ENCODE data around the gene AP3B1. TPM values are rescaled to one million over a fixed set of nuclear protein-coding genes. Genes with fewer than 3 reads are reported as not detected.

AP3B1 gene
- total and polyA plus RNA-seq, 12 donors = 22.0 to 59.1 (median 34.3) TPM

GRCh38 chr5:78268356-78268755 lies 26.1 kb downstream of the AP3B1 start:
- DNase-seq = no peak
- intact Hi-C loops (cut with DNase I) = no loop called here
- H3K9me3 ChIP-seq (replicated peaks in 1 of 3) = no peaks in the 10 kb centered on the region
- peaks cover 0 to 11% of the 10 kb centered on the region in 2 donors for H3K4me1 ChIP-seq (replicated peaks in 1 of 2)
- H3K27me3 ChIP-seq = no peaks in the 10 kb centered on the region
- TF ChIP-seq CTCF (IDR thresholded peaks at IDR 0.05) = no peak
- H3K4me3 ChIP-seq = no peak overlapping the region
- peaks cover 0 to 7% of the 10 kb centered on the region in 2 donors for H3K36me3 ChIP-seq (replicated peaks in 1 of 2)
- WGBS, 4 donors = 62 to 66% (median 65%) methylated on average over 2 of the region's 2 CpGs
- no peak overlapping the region for H3K27ac ChIP-seq

- WGBS, 4 donors = 93 to 98% (median 96%) methylated on average over 2 of the region's 2 CpGs
- peaks cover 0 to 8% of the 10 kb centered on the region in 2 donors for H3K4me1 ChIP-seq (replicated peaks in 1 of 2)
- H3K27me3 ChIP-seq = no peaks in the 10 kb centered on the region
- TF ChIP-seq CTCF (IDR thresholded peaks at IDR 0.05) (no peak), POLR2A (IDR thresholded peaks at IDR 0.05) (no peak)
- no peak for DNase-seq
- H3K27ac ChIP-seq = no peak overlapping the region
- H3K4me3 ChIP-seq = no peak overlapping the region
- H3K36me3 ChIP-seq (replicated peaks in 1 of 2) = peaks cover 0 to 7% of the 10 kb centered on the region in 2 donors
- intact Hi-C loops (cut with DNase I) = no loop called here
- H3K9me3 ChIP-seq (replicated peaks in 1 of 3) = no peaks in the 10 kb centered on the region
Measured at GRCh38 chr5:78265163-78265562, 29.3 kb downstream of the AP3B1 start.

GRCh38 chr5:78264600-78264999 lies 29.9 kb downstream of the AP3B1 start:
- Histone ChIP-seq H3K36me3 (replicated peaks in 1 of 2) (peaks cover 0 to 7% of the 10 kb centered on the region in 2 donors), H3K4me3 (no peak overlapping the region), H3K27me3 (no peaks in the 10 kb centered on the region), H3K4me1 (replicated peaks in 1 of 2) (peaks cover 0 to 8% of the 10 kb centered on the region in 2 donors), H3K9me3 (replicated peaks in 1 of 3) (no peaks in the 10 kb centered on the region), H3K27ac (no peak overlapping the region)
- DNase-seq = no peak
- no peak for TF ChIP-seq CTCF (IDR thresholded peaks at IDR 0.05)
- TF ChIP-seq POLR2A (IDR thresholded peaks at IDR 0.05) = no peak
- intact Hi-C loops (cut with DNase I) = no loop called here
- WGBS, 4 donors = 88 to 97% (median 91%) methylated on average over 1 of the region's 1 CpG

GRCh38 chr5:78260771-78261170 lies 33.7 kb downstream of the AP3B1 start:
- H3K27ac ChIP-seq = no peak overlapping the region
- H3K9me3 ChIP-seq (replicated peaks in 1 of 3) = peaks cover 0 to 1% (median 0%) of the 10 kb centered on the region in 3 donors
- no peak for DNase-seq
- H3K4me1 ChIP-seq (replicated peaks in 1 of 2) = no peaks in the 10 kb centered on the region
- TF ChIP-seq POLR2A (IDR thresholded peaks at IDR 0.05) = no peak
- TF ChIP-seq CTCF (IDR thresholded peaks at IDR 0.05) = no peak
- intact Hi-C loops (cut with DNase I) = no loop called here
- 90 to 98% (median 97%) methylated on average over 2 of the region's 2 CpGs for WGBS, 4 donors
- H3K27me3 ChIP-seq = no peaks in the 10 kb centered on the region
- no peak overlapping the region for H3K4me3 ChIP-seq
- peaks cover 0 to 4% of the 10 kb centered on the region in 2 donors for H3K36me3 ChIP-seq (replicated peaks in 1 of 2)
